Heart left ventricle (tissue), 16 donors: ENCODE results near the gene ANKRD40. TPM values are rescaled to one million over a fixed set of nuclear protein-coding genes. Genes with fewer than 3 reads are reported as not detected.
"Not testable (repeated sequence)": the region's sequence is repeated elsewhere in the genome, so short reads cannot be mapped to it uniquely, and the experiment has no call there.

ENCODE experiments used
- ATAC-seq, 4 donors: fragments of 200-7000 bp; cut with Tn5 transposase; one replicate each; pipeline ENCODE4 v1.9.1; 2020 to 2022; ENCODE audit warnings: moderate library complexity in 4 of 4, mild to moderate bottlenecking in 3 of 4, moderate number of reproducible peaks in 1 of 4
- DNase-seq, 5 donors: peaks; one replicate each; pipeline ENCODE4 v3.0.0-alpha.2; 2020
- H3K27ac ChIP-seq, 12 donors: fragments of 200-600 bp; sonication (generic) in 4 of 12; one replicate each; pipeline versions ENCODE4 v1.5.0 to v1.8.0; 2016 to 2022; ENCODE audit warnings: mild to moderate bottlenecking in 2 of 12
- H3K27me3 ChIP-seq, 9 donors: fragments of 200-600 bp; sonication (generic) in 2 of 9; one replicate each; pipeline versions ENCODE4 v1.5.1 to v1.8.0; 2016 to 2022; ENCODE audit warnings: mild to moderate bottlenecking in 3 of 9
- H3K36me3 ChIP-seq, 9 donors: fragments of 200-600 bp; sonication (generic) in 2 of 9; one replicate each; pipeline versions ENCODE4 v1.5.0 to v1.8.0; 2018 to 2022; ENCODE audit warnings: mild to moderate bottlenecking in 2 of 9
- H3K4me1 ChIP-seq, 12 donors: fragments of 200-600 bp; sonication (generic) in 4 of 12; one replicate each; pipeline versions ENCODE4 v1.5.0 to v1.8.0; 2016 to 2022; ENCODE audit warnings: mild to moderate bottlenecking in 3 of 12
- H3K4me3 ChIP-seq, 12 donors: fragments of 200-600 bp; sonication (generic) in 4 of 12; one replicate each; pipeline versions ENCODE4 v1.5.0 to v1.8.0; 2017 to 2022; ENCODE audit warnings: mild to moderate bottlenecking in 9 of 12, moderate library complexity in 4 of 12
- H3K9me3 ChIP-seq, 12 donors: fragments of 200-600 bp; sonication (generic) in 4 of 12; one replicate each; pipeline versions ENCODE4 v1.5.0 to v1.8.0; 2016 to 2022; ENCODE audit warnings: mild to moderate bottlenecking in 1 of 12
- POLR2A ChIP-seq, 2 donors: fragments of 450-650 bp; IDR thresholded peaks; one replicate each; pipeline ENCODE4 v1.6.1; 2017; ENCODE audit warnings: antibody characterized with exemption in 2 of 2, mild to moderate bottlenecking in 2 of 2, moderate library complexity in 2 of 2
- WGBS, 4 donors: extraction: QIAGEN DNeasy Blood & Tissue Kit in 2 of 4; methylation state at CpG; one replicate each; pipeline versions ENCODE4 v1.1.5 to v1.1.7; 2013 to 2018; 5-methylcytosine and 5-hydroxymethylcytosine counted together
- intact Hi-C, 10 donors: fragments of 100-400 bp; cut with DNase I; formaldehyde crosslinking; loops; one replicate each; pipeline versions ENCODE4 v1.11.1 to v1.14.2; 2022
- polyA plus RNA-seq, 2 donors: library from polyadenylated mRNA; stranded (reverse); fragments of 200-250 nt; gene quantifications; one replicate each; pipeline ENCODE4 v1.2.3, GENCODE V29; 2013
- total RNA-seq, 9 donors: library from RNA; depleted of rRNA in 2 of 9; stranded (reverse); fragments of >200 nt in 2 of 9; fragmentation: NEBNext Ultra II Directional in 3 of 9; extraction: Animal tissue kit (Norgen Biotek cat#: 25700) in 3 of 9; gene quantifications; one replicate each; pipeline versions ENCODE4 v1.1.0 to v1.2.4, GENCODE V29; 2016 to 2023
- TF ChIP-seq, protein P1 (sequence below), 12 donors: fragments of 200-600 bp; sonication (generic) in 4 of 12; IDR thresholded peaks; one replicate each; pipeline versions ENCODE4 v1.5.0 to v1.8.0; 2018 to 2022; ENCODE audit warnings: antibody characterized with exemption in 12 of 12, mild to moderate bottlenecking in 5 of 12
- donor health status: ischemic (EF 13 %, LVEDD 7.1; RV severe dilation, severe dysfunction).
- donor health status: healthy with polysubstance abuse.
- donor health status: DM: no; HTN: yes; CAD: no.
- donor health status: DM: no; HTN: no; CAD: no.
- donor health status: ischemic (EF 25% LVEDD 6.9; RV normal size, moderate dysfunction).
- donor health status: ischemic (EF 25% LVEDD 5.7; RV mildly dilated, moderate dysfunction).
- donor health status: healthy.
- donor health status: DM: yes; HTN: yes; CAD: no.
- donor health status: ischemic (EF 35%, LVEDD 5.7; RV mildly dilated, moderate dysfunction).
- donor health status: nonischemic (EF 11% LVEDD 7.7; RV severe dilation, severe dysfunction).
- donor health status: DM: yes; HTN: yes; CAD: no.
- donor health status: PGD.
- donor health status: ischemic (EF 29% LVEDD 5.4; RV normal size, mild dysfunction).
- donor health status: nonischemic (EF 23%, LVEDD 6.1; RV moderate dilation, normal function).

Gene ANKRD40
- total and polyA plus RNA-seq, 11 donors: 22.2 to 55.4 (median 47.2) TPM

DNA sequence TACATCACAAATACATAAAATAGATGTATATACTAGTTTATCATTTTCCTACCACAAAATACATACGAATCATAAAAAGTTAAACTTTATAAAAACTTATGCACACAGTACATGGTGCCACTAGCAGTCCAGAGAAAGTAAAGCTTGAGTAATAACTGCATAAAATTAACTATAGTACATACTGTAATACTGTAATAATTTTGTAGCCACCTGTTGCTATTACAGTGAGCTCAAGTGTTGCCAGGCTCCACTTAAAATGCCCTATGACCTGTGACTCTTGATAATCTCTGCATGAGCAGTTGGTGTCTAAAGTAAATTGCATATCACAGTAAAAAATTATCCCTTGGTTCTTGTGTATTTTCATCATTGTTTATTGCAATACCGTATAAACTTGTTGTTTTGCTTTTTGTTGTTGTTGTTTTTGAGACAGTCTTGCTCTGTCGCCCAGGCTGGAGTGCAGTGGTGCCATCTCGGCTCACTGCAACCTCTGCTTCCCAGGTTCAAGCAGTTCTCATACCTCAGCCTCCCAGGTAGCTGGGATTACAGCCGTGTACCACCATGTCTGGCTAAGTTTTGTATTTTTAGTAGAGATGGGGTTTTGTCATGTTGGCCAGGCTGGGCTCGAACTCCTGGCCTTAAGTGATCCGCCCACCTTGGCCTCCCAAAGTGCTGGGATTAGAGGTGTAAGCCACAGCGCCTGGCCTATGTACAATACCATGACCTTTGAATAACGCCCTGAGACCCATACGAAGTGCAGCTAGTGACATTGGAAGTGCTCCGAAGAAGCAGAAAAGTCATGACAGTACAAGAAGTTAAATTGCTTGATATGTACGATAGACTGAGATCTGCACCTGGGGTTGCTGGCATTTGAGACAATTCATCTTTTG lies 18.3 kb upstream of the ANKRD40 start:
- TF ChIP-seq POLR2A (IDR thresholded peaks at IDR 0.05): no peak
- TF ChIP-seq, protein P1, sequence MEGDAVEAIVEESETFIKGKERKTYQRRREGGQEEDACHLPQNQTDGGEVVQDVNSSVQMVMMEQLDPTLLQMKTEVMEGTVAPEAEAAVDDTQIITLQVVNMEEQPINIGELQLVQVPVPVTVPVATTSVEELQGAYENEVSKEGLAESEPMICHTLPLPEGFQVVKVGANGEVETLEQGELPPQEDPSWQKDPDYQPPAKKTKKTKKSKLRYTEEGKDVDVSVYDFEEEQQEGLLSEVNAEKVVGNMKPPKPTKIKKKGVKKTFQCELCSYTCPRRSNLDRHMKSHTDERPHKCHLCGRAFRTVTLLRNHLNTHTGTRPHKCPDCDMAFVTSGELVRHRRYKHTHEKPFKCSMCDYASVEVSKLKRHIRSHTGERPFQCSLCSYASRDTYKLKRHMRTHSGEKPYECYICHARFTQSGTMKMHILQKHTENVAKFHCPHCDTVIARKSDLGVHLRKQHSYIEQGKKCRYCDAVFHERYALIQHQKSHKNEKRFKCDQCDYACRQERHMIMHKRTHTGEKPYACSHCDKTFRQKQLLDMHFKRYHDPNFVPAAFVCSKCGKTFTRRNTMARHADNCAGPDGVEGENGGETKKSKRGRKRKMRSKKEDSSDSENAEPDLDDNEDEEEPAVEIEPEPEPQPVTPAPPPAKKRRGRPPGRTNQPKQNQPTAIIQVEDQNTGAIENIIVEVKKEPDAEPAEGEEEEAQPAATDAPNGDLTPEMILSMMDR (IDR thresholded peaks at IDR 0.05): no peak
- no peaks in the 10 kb centered on the region for H3K36me3 ChIP-seq
- peaks cover 8 to 95% (median 84%) of the 10 kb centered on the region in 12 donors for H3K4me1 ChIP-seq
- H3K4me3 ChIP-seq: no peak overlapping the region
- intact Hi-C loops: no loop called here
- no peaks in the 10 kb centered on the region for H3K27me3 ChIP-seq
- no peak overlapping the region for H3K27ac ChIP-seq
- 61 to 70% (median 66%) methylated on average over 12 of the region's 12 CpGs for WGBS, 4 donors
- no peaks in the 10 kb centered on the region for H3K9me3 ChIP-seq
- DNase-seq (no peak), ATAC-seq (peak in 1 of 4 donors; percentile 4)

DNA sequence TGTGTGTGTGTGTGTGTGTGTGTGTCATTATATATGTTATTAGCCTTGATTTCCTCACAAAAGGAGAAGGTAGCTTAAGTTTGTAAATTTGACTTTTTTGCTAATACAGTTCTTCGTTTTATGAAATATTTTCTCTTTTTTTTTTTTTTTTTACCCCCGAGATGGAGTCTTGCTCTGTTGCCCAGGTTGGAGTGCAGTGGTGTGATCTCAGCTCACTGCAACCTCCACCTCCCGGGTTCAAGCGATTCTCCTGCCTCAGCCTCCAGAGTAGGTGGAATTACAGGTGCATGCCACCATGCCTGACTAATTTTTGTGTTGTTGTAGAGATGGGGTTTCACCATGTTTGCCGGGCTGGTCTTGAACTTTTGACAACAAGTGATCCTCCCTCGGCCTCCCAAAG lies 16.9 kb upstream of the ANKRD40 start:
- ATAC-seq, H3K27ac ChIP-seq, H3K36me3 ChIP-seq, H3K27me3 ChIP-seq, DNase-seq, intact Hi-C loops, H3K9me3 ChIP-seq, H3K4me3 ChIP-seq: not testable (repeated sequence)
- peaks cover 8 to 90% (median 76%) of the 10 kb centered on the region in 12 donors for H3K4me1 ChIP-seq
- WGBS, 4 donors: 88 to 97% (median 95%) methylated on average over 6 of the region's 6 CpGs

DNA sequence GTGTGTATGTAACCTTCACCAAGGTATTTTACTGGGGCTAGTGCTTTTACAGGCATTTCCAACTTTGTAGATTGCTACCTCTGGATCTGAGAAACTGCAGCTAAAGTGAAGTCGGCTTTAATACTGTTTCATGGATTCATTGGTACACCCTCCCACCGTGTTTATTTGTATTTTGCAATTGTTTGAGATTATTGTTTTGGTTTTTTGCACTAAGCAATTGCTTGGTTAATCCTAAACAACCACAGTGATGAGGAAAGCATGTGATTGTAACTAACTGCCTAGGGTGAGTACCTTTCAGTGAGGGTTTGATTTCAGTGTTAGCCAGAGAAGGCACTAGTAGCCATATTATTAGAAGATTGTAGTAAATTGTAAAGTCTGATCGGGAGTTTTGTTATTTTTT lies 15.0 kb upstream of the ANKRD40 start:
- Histone ChIP-seq H3K4me3 (peak overlapping the region in 2 of 12 donors; percentile 1 to 72), H3K27ac (no peak overlapping the region), H3K36me3 (no peaks in the 10 kb centered on the region), H3K9me3 (no peaks in the 10 kb centered on the region), H3K4me1 (peaks cover 8 to 77% (median 63%) of the 10 kb centered on the region in 12 donors), H3K27me3 (no peaks in the 10 kb centered on the region)
- no peak for TF ChIP-seq POLR2A (IDR thresholded peaks at IDR 0.05)
- TF ChIP-seq, protein P1 (IDR thresholded peaks at IDR 0.05): no peak
- intact Hi-C loops: no loop called here
- DNase-seq (no peak), ATAC-seq (no peak)
- WGBS, 4 donors: 38 to 53% (median 49%) methylated on average over 3 of the region's 3 CpGs

DNA sequence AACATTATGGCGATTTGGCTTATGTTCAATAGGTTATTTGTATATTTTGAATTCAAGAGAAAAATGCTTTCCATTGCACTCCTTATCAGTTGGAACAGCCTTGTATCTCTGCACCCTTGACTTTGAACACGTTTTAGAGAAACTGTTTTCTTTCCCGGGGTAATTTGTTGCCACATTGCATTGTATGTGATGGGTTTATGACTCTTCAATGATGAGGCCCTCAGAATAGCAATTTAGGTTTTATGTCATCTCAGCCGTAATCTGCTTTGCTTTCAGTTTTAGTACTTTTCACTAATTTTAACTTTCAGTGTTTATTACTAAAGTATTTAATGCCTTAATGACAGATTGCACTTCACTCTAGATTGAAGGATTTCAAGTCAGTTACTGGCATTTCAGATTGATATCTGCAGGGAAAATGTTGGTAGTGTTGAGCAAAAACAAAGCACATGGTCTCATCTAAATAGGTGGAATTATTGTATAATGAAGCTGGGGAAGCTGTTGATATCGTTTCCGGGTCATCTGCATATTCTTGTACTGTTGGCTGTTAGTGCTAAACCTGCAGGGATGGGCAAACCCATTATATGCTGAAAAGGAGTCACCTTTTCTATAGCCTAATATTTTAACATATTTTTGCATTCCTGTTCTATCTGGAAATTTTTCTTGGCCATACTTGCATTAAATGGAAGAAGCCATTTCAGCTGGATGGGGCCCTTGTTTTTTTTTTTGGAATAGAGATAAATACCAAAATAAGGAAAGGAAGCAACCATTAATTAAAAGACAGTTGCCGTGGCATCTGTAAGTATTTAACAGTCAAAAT lies 13.7 kb upstream of the ANKRD40 start:
- Histone ChIP-seq H3K4me3 (peak overlapping the region in 11 of 12 donors; percentile 62 to 99 (median 81)), H3K4me1 (peaks cover 8 to 65% (median 52%) of the 10 kb centered on the region in 12 donors), H3K27ac (peak overlapping the region in 6 of 12 donors; percentile 19 to 99 (median 96)), H3K9me3 (no peaks in the 10 kb centered on the region), H3K36me3 (no peaks in the 10 kb centered on the region), H3K27me3 (no peaks in the 10 kb centered on the region)
- intact Hi-C loops: no loop called here
- DNase-seq: no peak
- TF ChIP-seq, protein P1 (IDR thresholded peaks at IDR 0.05): no peak
- no peak for TF ChIP-seq POLR2A (IDR thresholded peaks at IDR 0.05)
- ATAC-seq: no peak
- WGBS, 4 donors: 5 to 7% (median 6%) methylated on average over 7 of the region's 7 CpGs
